Activated CD8-positive, alpha-beta T cell treated with anti-CD3 and anti-CD28 coated beads for 36 hours (primary cell): Measurements from ENCODE around the gene PIEZO2. TPM values are rescaled to one million over a fixed set of nuclear protein-coding genes. Genes with fewer than 3 reads are reported as not detected.

Experiments used
- ATAC-seq: fragments of 200-7000 bp; cut with Tn5 transposase; one replicate; pipeline ENCODE4 v1.10.0; 2021; ENCODE audit warnings: mild to moderate bottlenecking, moderate library complexity
- CTCF ChIA-PET: fragments of 350-600 bp; sonication (Branson Sonifier 250); formaldehyde crosslinking; loops from one replicate; lab custom pipeline; 2021; ENCODE audit warnings: antibody characterized with exemption; lab: Charles Lee
- POLR2A ChIA-PET: fragments of 350-600 bp; sonication (Branson Sonifier 250); formaldehyde crosslinking; loops from one replicate; lab custom pipeline; 2021; ENCODE audit warnings: antibody characterized with exemption; lab: Charles Lee
- DNase-seq: peaks from one replicate; pipeline ENCODE4 v3.0.0-alpha.2; 2020
- H3K27ac Mint-ChIP-seq: one replicate; pipeline ENCODE4 v1.8.0; 2021; ENCODE audit warnings: mild to moderate bottlenecking, mixed read lengths
- H3K27me3 Mint-ChIP-seq: one replicate; pipeline ENCODE4 v1.8.0; 2021; ENCODE audit warnings: mixed read lengths
- H3K36me3 Mint-ChIP-seq: one replicate; pipeline ENCODE4 v1.8.0; 2021; ENCODE audit warnings: low read depth, mixed read lengths
- H3K4me1 Mint-ChIP-seq: one replicate; pipeline ENCODE4 v1.8.0; 2021; ENCODE audit warnings: low read depth, mixed read lengths
- H3K4me3 Mint-ChIP-seq: one replicate; pipeline ENCODE4 v1.8.0; 2021; ENCODE audit warnings: mild to moderate bottlenecking, moderate library complexity, mixed read lengths
- H3K9me3 Mint-ChIP-seq: one replicate; pipeline ENCODE4 v1.8.0; 2021; ENCODE audit warnings: mixed read lengths
- intact Hi-C: fragments of 100-400 bp; cut with micrococcal nuclease; formaldehyde crosslinking; loops from one replicate; pipeline ENCODE4 v1.10.0; 2022
- total RNA-seq, 2 experiments: library from RNA; stranded (reverse); gene quantifications; one replicate each; pipeline ENCODE4 v1.2.3, GENCODE V29; 2021
- TF ChIP-seq, protein P1 (sequence below): fragments of 200-600 bp; IDR thresholded peaks from one replicate; pipeline ENCODE4 v1.8.0; 2022; ENCODE audit warnings: antibody characterized with exemption, mild to moderate bottlenecking

The PIEZO2 gene
- total RNA-seq, 2 experiments from 2014 or later: not detected

DNA sequence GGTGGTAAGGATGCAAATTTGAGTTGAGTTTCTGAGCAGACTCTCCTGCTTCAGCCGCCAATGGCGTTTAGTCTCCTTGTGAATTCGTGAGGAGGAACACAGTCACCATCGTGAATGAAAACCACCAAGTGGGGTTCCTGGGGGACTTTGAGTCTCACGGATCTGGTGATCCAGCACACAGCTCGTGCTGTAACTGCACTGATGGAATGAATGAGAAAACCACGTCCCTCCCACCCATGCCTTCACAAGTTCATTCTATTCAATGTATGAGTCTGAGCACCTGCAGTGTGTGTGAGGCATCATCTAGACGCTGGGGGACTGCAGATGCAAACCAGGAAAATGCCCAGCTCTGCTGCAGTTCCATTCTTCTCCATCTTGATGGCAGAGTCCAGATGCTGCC lies 127.9 kb downstream of the PIEZO2 start:
- no peaks in the 10 kb centered on the region for H3K4me1 Mint-ChIP-seq
- DNase-seq: no peak
- no peaks in the 10 kb centered on the region for H3K36me3 Mint-ChIP-seq
- TF ChIP-seq, protein P1, sequence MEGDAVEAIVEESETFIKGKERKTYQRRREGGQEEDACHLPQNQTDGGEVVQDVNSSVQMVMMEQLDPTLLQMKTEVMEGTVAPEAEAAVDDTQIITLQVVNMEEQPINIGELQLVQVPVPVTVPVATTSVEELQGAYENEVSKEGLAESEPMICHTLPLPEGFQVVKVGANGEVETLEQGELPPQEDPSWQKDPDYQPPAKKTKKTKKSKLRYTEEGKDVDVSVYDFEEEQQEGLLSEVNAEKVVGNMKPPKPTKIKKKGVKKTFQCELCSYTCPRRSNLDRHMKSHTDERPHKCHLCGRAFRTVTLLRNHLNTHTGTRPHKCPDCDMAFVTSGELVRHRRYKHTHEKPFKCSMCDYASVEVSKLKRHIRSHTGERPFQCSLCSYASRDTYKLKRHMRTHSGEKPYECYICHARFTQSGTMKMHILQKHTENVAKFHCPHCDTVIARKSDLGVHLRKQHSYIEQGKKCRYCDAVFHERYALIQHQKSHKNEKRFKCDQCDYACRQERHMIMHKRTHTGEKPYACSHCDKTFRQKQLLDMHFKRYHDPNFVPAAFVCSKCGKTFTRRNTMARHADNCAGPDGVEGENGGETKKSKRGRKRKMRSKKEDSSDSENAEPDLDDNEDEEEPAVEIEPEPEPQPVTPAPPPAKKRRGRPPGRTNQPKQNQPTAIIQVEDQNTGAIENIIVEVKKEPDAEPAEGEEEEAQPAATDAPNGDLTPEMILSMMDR: no peak
- no peaks in the 10 kb centered on the region for H3K27me3 Mint-ChIP-seq
- no peak for ATAC-seq
- H3K27ac Mint-ChIP-seq: no peak overlapping the region
- ChIA-PET CTCF (no interaction called here), POLR2A (interaction anchor here (0.6 kb wide), 1 partner anchor 124 kb away, joined by 3 read pairs; no protein-coding TSS in a partner anchor)
- intact Hi-C loops: no loop called here
- no peaks in the 10 kb centered on the region for H3K9me3 Mint-ChIP-seq
- H3K4me3 Mint-ChIP-seq: no peak overlapping the region

DNA sequence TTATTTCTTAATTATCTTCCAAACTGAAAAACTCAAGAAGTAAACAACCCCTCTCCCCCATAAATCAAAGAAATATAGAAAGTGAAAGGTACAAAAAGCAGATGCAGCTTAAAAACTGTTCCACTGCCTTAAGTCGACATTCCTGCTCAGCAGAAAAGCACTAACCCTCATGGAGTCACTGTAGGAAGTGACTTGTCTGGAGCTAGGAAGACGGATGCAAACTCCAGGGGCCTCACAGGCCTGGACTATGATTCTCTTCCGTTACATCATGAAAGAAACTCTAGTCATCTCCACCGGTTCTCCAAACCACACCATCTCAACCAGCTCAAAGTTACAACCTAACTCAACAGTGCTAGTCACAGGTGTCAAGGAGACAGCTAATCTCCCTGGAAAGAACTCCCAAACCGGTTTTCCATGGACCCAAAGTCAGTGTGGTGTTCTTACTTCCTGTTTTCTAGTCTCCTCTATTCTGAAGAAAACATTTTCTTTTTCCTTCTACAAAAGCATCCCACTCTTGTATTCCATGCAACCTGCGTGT lies 128.4 kb downstream of the PIEZO2 start:
- CTCF ChIA-PET: no interaction called here
- H3K27me3 Mint-ChIP-seq: no peaks in the 10 kb centered on the region
- no peaks in the 10 kb centered on the region for H3K9me3 Mint-ChIP-seq
- no peaks in the 10 kb centered on the region for H3K4me1 Mint-ChIP-seq
- TF ChIP-seq, protein P1: no peak
- POLR2A ChIA-PET: interaction anchor here (0.6 kb wide), 1 partner anchor 124 kb away, joined by 3 read pairs; no protein-coding TSS in a partner anchor
- no peaks in the 10 kb centered on the region for H3K36me3 Mint-ChIP-seq
- no peak overlapping the region for H3K4me3 Mint-ChIP-seq
- no peak for ATAC-seq
- no peak for DNase-seq
- intact Hi-C loops: no loop called here
- no peak overlapping the region for H3K27ac Mint-ChIP-seq

DNA sequence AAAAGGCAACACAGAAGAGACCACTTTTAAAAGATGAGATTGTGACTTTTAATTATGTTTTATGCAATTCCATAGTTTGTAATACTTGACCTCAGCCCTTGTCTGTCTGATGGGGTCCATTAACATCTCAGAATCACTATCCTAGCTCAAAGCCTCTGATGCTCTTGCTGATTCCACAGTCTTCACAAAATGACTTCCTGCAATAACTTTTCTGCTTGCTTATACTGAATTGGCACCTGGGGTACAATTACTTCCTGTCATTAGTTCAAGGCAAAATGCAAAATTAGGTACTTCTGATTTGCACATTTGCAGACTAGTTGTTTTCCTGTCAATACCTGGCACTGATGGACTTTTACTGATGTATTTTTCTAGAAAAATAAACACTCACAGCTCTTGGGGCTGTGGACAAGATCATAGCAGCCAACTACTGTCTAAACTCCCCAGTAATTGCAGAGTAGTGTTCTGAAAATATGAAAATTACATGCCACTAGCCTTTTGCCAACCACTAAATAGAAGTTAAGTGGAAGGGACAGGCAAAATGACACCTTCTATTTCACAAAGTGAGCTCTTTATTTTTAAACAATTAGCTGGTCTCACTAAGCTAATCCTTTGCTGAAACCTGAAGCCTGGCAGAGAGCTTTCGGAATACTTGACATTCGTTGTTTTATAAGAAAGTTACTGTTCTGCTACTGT lies 129.1 kb downstream of the PIEZO2 start:
- H3K4me1 Mint-ChIP-seq: no peaks in the 10 kb centered on the region
- H3K9me3 Mint-ChIP-seq: no peaks in the 10 kb centered on the region
- TF ChIP-seq, protein P1: no peak
- ChIA-PET POLR2A (no interaction called here), CTCF (interaction anchor here (1.1 kb wide), 1 partner anchor 9 kb away, joined by 3 read pairs; no protein-coding TSS in a partner anchor)
- no peak overlapping the region for H3K4me3 Mint-ChIP-seq
- no peak for ATAC-seq
- intact Hi-C loops: no loop called here
- no peak overlapping the region for H3K27ac Mint-ChIP-seq
- H3K27me3 Mint-ChIP-seq: no peaks in the 10 kb centered on the region
- DNase-seq: no peak
- H3K36me3 Mint-ChIP-seq: no peaks in the 10 kb centered on the region

DNA sequence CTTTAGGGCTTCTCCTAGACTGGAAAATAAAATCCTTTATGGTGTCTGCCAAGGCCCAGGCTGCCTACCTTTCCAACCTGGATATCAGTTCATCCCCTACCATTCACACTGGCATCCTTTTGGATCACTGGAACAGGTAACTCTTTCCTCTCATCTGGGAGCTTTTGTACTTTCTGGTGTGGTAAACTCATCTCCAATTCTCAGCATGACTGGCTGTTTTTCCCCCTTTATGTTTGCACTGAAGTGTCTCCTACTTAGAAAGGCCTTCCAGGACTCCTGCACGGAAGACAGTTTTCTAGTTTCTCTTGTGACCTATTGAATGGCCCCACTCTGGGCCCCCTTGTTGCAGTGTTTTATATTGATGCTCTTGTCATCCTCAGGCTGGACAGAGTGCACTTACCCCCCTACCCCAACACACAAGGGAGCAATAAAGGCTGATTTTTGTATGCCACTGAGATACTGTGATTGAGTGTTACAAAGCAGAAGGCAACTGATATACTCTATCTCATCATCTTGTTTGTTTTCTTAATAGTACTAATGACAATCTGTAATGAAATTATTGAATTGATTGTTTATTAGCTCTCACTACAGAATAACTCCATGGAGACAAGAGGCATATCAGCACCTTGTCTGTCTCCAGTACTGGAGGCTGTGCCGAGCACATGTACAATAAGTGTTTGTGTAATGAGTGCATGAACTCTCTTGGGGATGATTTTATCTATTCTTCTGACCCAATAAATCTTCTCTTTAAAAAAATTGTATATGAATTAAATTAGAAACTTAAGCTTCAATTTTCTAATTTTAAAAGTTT lies 129.9 kb downstream of the PIEZO2 start:
- ATAC-seq (no peak), DNase-seq (no peak)
- H3K27ac Mint-ChIP-seq: no peak overlapping the region
- intact Hi-C loops: no loop called here
- TF ChIP-seq, protein P1: no peak
- no peak overlapping the region for H3K4me3 Mint-ChIP-seq
- H3K36me3 Mint-ChIP-seq: no peaks in the 10 kb centered on the region
- no peaks in the 10 kb centered on the region for H3K27me3 Mint-ChIP-seq
- H3K4me1 Mint-ChIP-seq: no peaks in the 10 kb centered on the region
- ChIA-PET POLR2A (no interaction called here), CTCF (interaction anchor here (1.1 kb wide), 1 partner anchor 10 kb away, joined by 3 read pairs; no protein-coding TSS in a partner anchor)
- no peaks in the 10 kb centered on the region for H3K9me3 Mint-ChIP-seq
